NCI-H1105 (cell line): ENCODE results near the gene L3MBTL1.
"Not testable (repeated sequence)": the region's sequence is repeated elsewhere in the genome, so short reads cannot be mapped to it uniquely, and the experiment has no call there.

ENCODE experiments used
- DNase-seq: peaks from one replicate; lab custom pipeline; 2025; lab: John Stamatoyannopoulos, UW

L3MBTL1 gene

GRCh38 chr20:43559147-43559987, 51.9 kb downstream of the L3MBTL1 start:
- DNase-seq: no peak

- no peak for DNase-seq
These were observed 53.5 kb downstream of the L3MBTL1 start for GRCh38 chr20:43560974-43561373.

GRCh38 chr20:43563429-43563828, 55.9 kb downstream of the L3MBTL1 start:
- DNase-seq: no peak

- DNase-seq: no peak
These were observed 56.5 kb downstream of the L3MBTL1 start for GRCh38 chr20:43563991-43564390.

- DNase-seq: no peak
These were observed 57.0 kb downstream of the L3MBTL1 start for GRCh38 chr20:43564455-43564854.

- no peak for DNase-seq
These were observed 57.7 kb downstream of the L3MBTL1 start for GRCh38 chr20:43564993-43565757.

GRCh38 chr20:43565758-43566104, 58.2 kb downstream of the L3MBTL1 start:
- no peak for DNase-seq

GRCh38 chr20:43567477-43567876, 60.0 kb downstream of the L3MBTL1 start:
- DNase-seq: no peak

GRCh38 chr20:43568706-43569105, 61.2 kb downstream of the L3MBTL1 start:
- no peak for DNase-seq

- DNase-seq: no peak
These were observed 61.8 kb downstream of the L3MBTL1 start for GRCh38 chr20:43569282-43569681.

GRCh38 chr20:43570496-43570895, 63.0 kb downstream of the L3MBTL1 start:
- no peak for DNase-seq

- no peak for DNase-seq
These were observed 63.8 kb downstream of the L3MBTL1 start for GRCh38 chr20:43571310-43571709.

- DNase-seq: no peak
These were observed 64.3 kb downstream of the L3MBTL1 start for GRCh38 chr20:43571771-43572170.

GRCh38 chr20:43572891-43573290, 65.4 kb downstream of the L3MBTL1 start:
- no peak for DNase-seq

GRCh38 chr20:43576108-43576507, 68.6 kb downstream of the L3MBTL1 start:
- DNase-seq: no peak

- no peak for DNase-seq
These were observed 72.6 kb downstream of the L3MBTL1 start for GRCh38 chr20:43579861-43580793.

GRCh38 chr20:43583133-43583864, 75.8 kb downstream of the L3MBTL1 start:
- no peak for DNase-seq

- no peak for DNase-seq
These were observed 76.5 kb downstream of the L3MBTL1 start for GRCh38 chr20:43583982-43584432.

GRCh38 chr20:43584448-43585136, 77.1 kb downstream of the L3MBTL1 start:
- no peak for DNase-seq

- no peak for DNase-seq
These were observed 79.1 kb downstream of the L3MBTL1 start for GRCh38 chr20:43586641-43587040.

- not testable (repeated sequence) for DNase-seq
These were observed 81.0 kb downstream of the L3MBTL1 start for GRCh38 chr20:43588526-43588925.
